Heart left ventricle (tissue), 16 donors: ENCODE measurements around the gene DNAH5. TPM values are rescaled to one million over a fixed set of nuclear protein-coding genes. Genes with fewer than 3 reads are reported as not detected.

Experiments used
- ATAC-seq, 4 donors: fragments of 200-7000 bp; cut with Tn5 transposase; one replicate each; pipeline ENCODE4 v1.9.1; 2020 to 2022; ENCODE audit warnings: moderate library complexity in 4 of 4, mild to moderate bottlenecking in 3 of 4, moderate number of reproducible peaks in 1 of 4
- DNase-seq, 5 donors: peaks; one replicate each; pipeline ENCODE4 v3.0.0-alpha.2; 2020
- H3K27ac ChIP-seq, 12 donors: fragments of 200-600 bp; sonication (generic) in 4 of 12; one replicate each; pipeline versions ENCODE4 v1.5.0 to v1.8.0; 2016 to 2022; ENCODE audit warnings: mild to moderate bottlenecking in 2 of 12
- H3K27me3 ChIP-seq, 9 donors: fragments of 200-600 bp; sonication (generic) in 2 of 9; one replicate each; pipeline versions ENCODE4 v1.5.1 to v1.8.0; 2016 to 2022; ENCODE audit warnings: mild to moderate bottlenecking in 3 of 9
- H3K36me3 ChIP-seq, 9 donors: fragments of 200-600 bp; sonication (generic) in 2 of 9; one replicate each; pipeline versions ENCODE4 v1.5.0 to v1.8.0; 2018 to 2022; ENCODE audit warnings: mild to moderate bottlenecking in 2 of 9
- H3K4me1 ChIP-seq, 12 donors: fragments of 200-600 bp; sonication (generic) in 4 of 12; one replicate each; pipeline versions ENCODE4 v1.5.0 to v1.8.0; 2016 to 2022; ENCODE audit warnings: mild to moderate bottlenecking in 3 of 12
- H3K4me3 ChIP-seq, 12 donors: fragments of 200-600 bp; sonication (generic) in 4 of 12; one replicate each; pipeline versions ENCODE4 v1.5.0 to v1.8.0; 2017 to 2022; ENCODE audit warnings: mild to moderate bottlenecking in 9 of 12, moderate library complexity in 4 of 12
- H3K9me3 ChIP-seq, 12 donors: fragments of 200-600 bp; sonication (generic) in 4 of 12; one replicate each; pipeline versions ENCODE4 v1.5.0 to v1.8.0; 2016 to 2022; ENCODE audit warnings: mild to moderate bottlenecking in 1 of 12
- POLR2A ChIP-seq, 2 donors: fragments of 450-650 bp; IDR thresholded peaks; one replicate each; pipeline ENCODE4 v1.6.1; 2017; ENCODE audit warnings: antibody characterized with exemption in 2 of 2, mild to moderate bottlenecking in 2 of 2, moderate library complexity in 2 of 2
- WGBS, 4 donors: extraction: QIAGEN DNeasy Blood & Tissue Kit in 2 of 4; methylation state at CpG; one replicate each; pipeline versions ENCODE4 v1.1.5 to v1.1.7; 2013 to 2018; 5-methylcytosine and 5-hydroxymethylcytosine counted together
- intact Hi-C, 10 donors: fragments of 100-400 bp; cut with DNase I; formaldehyde crosslinking; loops; one replicate each; pipeline versions ENCODE4 v1.11.1 to v1.14.2; 2022
- polyA plus RNA-seq, 2 donors: library from polyadenylated mRNA; stranded (reverse); fragments of 200-250 nt; gene quantifications; one replicate each; pipeline ENCODE4 v1.2.3, GENCODE V29; 2013
- total RNA-seq, 9 donors: library from RNA; depleted of rRNA in 2 of 9; stranded (reverse); fragments of >200 nt in 2 of 9; fragmentation: NEBNext Ultra II Directional in 3 of 9; extraction: Animal tissue kit (Norgen Biotek cat#: 25700) in 3 of 9; gene quantifications; one replicate each; pipeline versions ENCODE4 v1.1.0 to v1.2.4, GENCODE V29; 2016 to 2023
- TF ChIP-seq, protein P1 (sequence below), 12 donors: fragments of 200-600 bp; sonication (generic) in 4 of 12; IDR thresholded peaks; one replicate each; pipeline versions ENCODE4 v1.5.0 to v1.8.0; 2018 to 2022; ENCODE audit warnings: antibody characterized with exemption in 12 of 12, mild to moderate bottlenecking in 5 of 12
- donor health status: ischemic (EF 13 %, LVEDD 7.1; RV severe dilation, severe dysfunction).
- donor health status: healthy with polysubstance abuse.
- donor health status: DM: no; HTN: yes; CAD: no.
- donor health status: DM: no; HTN: no; CAD: no.
- donor health status: ischemic (EF 25% LVEDD 6.9; RV normal size, moderate dysfunction).
- donor health status: ischemic (EF 25% LVEDD 5.7; RV mildly dilated, moderate dysfunction).
- donor health status: healthy.
- donor health status: DM: yes; HTN: yes; CAD: no.
- donor health status: ischemic (EF 35%, LVEDD 5.7; RV mildly dilated, moderate dysfunction).
- donor health status: nonischemic (EF 11% LVEDD 7.7; RV severe dilation, severe dysfunction).
- donor health status: DM: yes; HTN: yes; CAD: no.
- donor health status: PGD.
- donor health status: ischemic (EF 29% LVEDD 5.4; RV normal size, mild dysfunction).
- donor health status: nonischemic (EF 23%, LVEDD 6.1; RV moderate dilation, normal function).

DNAH5 gene
- total and polyA plus RNA-seq, 11 donors: 0.03 to 0.46 (median 0.16) TPM

DNA sequence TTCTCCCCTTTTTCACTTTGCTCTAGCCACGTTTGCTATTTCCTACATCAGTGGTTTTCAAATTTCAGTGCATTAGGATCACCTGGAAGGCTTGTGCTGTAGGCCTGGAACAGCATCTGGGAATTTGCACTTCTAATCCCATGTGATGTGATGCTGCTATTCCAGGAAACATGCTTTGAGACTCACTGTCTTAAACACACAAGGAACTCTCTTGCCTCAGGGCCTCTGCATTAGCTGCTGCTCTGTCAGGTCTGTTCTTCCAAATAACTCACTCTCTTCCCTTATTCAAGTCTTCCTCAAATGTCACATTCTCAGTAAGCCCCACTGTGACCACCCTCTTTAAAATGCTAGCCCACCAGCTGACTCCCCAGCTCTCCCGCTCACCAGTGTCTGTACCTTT lies 204.0 kb downstream of the DNAH5 start:
- Histone ChIP-seq H3K9me3 (peaks cover 0 to 8% (median 0%) of the 10 kb centered on the region in 12 donors), H3K27ac (no peak overlapping the region), H3K27me3 (no peaks in the 10 kb centered on the region), H3K36me3 (no peaks in the 10 kb centered on the region), H3K4me1 (no peaks in the 10 kb centered on the region), H3K4me3 (no peak overlapping the region)
- DNase-seq: no peak
- WGBS, 4 donors: 52 to 68% (median 61%) methylated on average over 2 of the region's 2 CpGs
- intact Hi-C loops: no loop called here
- TF ChIP-seq POLR2A (IDR thresholded peaks at IDR 0.05): no peak
- TF ChIP-seq, protein P1, sequence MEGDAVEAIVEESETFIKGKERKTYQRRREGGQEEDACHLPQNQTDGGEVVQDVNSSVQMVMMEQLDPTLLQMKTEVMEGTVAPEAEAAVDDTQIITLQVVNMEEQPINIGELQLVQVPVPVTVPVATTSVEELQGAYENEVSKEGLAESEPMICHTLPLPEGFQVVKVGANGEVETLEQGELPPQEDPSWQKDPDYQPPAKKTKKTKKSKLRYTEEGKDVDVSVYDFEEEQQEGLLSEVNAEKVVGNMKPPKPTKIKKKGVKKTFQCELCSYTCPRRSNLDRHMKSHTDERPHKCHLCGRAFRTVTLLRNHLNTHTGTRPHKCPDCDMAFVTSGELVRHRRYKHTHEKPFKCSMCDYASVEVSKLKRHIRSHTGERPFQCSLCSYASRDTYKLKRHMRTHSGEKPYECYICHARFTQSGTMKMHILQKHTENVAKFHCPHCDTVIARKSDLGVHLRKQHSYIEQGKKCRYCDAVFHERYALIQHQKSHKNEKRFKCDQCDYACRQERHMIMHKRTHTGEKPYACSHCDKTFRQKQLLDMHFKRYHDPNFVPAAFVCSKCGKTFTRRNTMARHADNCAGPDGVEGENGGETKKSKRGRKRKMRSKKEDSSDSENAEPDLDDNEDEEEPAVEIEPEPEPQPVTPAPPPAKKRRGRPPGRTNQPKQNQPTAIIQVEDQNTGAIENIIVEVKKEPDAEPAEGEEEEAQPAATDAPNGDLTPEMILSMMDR (IDR thresholded peaks at IDR 0.05): no peak
- ATAC-seq: no peak

DNA sequence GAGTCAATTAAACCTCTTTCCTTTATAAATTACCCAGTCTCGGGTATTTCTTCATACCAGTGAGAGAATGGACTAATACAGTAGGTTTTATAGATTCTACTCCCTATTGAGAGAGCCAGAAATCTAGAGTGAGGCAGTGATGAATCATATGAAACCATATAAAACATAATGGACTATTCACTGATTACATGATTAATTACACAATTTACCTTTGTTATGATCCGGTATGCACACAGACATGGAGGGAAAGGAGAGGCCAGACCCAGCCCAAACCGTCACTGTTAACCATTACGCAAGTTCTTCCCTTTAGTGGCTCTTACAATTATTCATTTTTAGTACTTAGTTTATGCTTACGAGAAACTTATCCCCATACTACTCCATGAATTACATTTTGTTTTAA lies 205.0 kb downstream of the DNAH5 start:
- no peak for ATAC-seq
- no peak overlapping the region for H3K4me3 ChIP-seq
- no peak overlapping the region for H3K27ac ChIP-seq
- peaks cover 0 to 8% (median 0%) of the 10 kb centered on the region in 12 donors for H3K9me3 ChIP-seq
- no peaks in the 10 kb centered on the region for H3K4me1 ChIP-seq
- intact Hi-C loops: no loop called here
- 78 to 84% (median 80%) methylated on average over 5 of the region's 5 CpGs for WGBS, 4 donors
- no peak for TF ChIP-seq POLR2A (IDR thresholded peaks at IDR 0.05)
- TF ChIP-seq, protein P1 (IDR thresholded peaks at IDR 0.05): no peak
- H3K36me3 ChIP-seq: no peaks in the 10 kb centered on the region
- H3K27me3 ChIP-seq: no peaks in the 10 kb centered on the region
- no peak for DNase-seq

DNA sequence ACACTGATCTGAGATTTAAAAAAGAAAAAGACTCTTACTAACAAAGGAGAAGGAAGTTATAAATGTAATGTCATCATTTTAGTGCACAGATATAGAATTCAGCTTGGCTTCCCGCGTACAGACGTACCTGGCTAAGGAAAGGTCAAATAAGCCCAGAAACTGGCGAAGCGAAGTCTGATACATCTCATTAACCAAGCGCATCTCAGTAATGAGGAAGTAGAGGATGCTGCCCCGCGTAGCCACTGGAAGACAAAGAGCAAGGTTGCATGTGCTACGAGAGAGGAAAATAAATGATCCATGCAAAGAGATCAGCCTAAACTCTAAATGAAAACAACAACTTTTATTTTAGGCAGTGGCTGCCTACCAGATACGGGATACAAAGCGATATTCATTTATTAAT lies 208.8 kb downstream of the DNAH5 start:
- H3K27me3 ChIP-seq: no peaks in the 10 kb centered on the region
- DNase-seq (no peak), ATAC-seq (no peak)
- H3K4me1 ChIP-seq: no peaks in the 10 kb centered on the region
- H3K27ac ChIP-seq: no peak overlapping the region
- H3K4me3 ChIP-seq: no peak overlapping the region
- TF ChIP-seq, protein P1 (IDR thresholded peaks at IDR 0.05): no peak
- TF ChIP-seq POLR2A (IDR thresholded peaks at IDR 0.05): no peak
- peaks cover 0 to 4% (median 0%) of the 10 kb centered on the region in 12 donors for H3K9me3 ChIP-seq
- no peaks in the 10 kb centered on the region for H3K36me3 ChIP-seq
- WGBS, 4 donors: 90 to 93% (median 92%) methylated on average over 11 of the region's 11 CpGs
- intact Hi-C loops: no loop called here

DNA sequence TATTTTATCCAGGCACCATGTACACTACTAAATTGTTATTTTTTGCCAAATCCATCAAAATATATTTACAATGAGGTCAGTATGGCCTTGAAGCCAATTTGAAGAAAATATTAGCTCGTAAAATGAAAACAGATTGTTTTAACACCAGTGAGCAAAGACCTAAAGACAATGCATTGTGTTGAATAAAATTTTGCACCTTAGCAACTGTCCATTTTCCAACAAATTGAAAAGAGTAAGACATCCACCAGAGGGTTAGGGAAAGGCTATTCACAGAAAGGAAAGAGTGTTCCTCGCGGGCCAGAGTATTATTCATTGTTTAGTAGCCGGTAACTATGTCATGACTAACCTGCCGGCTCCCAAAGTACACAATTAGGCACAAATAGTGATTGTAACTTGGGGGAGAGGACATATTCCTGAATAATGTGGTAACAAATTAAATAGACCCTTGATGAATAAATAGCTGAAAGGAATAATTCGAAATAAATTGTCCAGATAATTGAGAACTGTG lies 213.3 kb downstream of the DNAH5 start:
- intact Hi-C loops: no loop called here
- Histone ChIP-seq H3K9me3 (peaks cover 0 to 4% (median 0%) of the 10 kb centered on the region in 12 donors), H3K27ac (no peak overlapping the region), H3K36me3 (no peaks in the 10 kb centered on the region), H3K27me3 (no peaks in the 10 kb centered on the region), H3K4me3 (no peak overlapping the region), H3K4me1 (no peaks in the 10 kb centered on the region)
- ATAC-seq (no peak), DNase-seq (no peak)
- 81 to 83% (median 82%) methylated on average over 6 of the region's 6 CpGs for WGBS, 4 donors
- TF ChIP-seq, protein P1 (IDR thresholded peaks at IDR 0.05): no peak
